Bronchial epithelial cell (primary cell): Measurements from ENCODE around the gene HERC2. TPM values are rescaled to one million over a fixed set of nuclear protein-coding genes. Genes with fewer than 3 reads are reported as not detected.

Experiments
- DNase-seq: peaks from one replicate; pipeline ENCODE4 v3.0.0-alpha.2; 2010; ENCODE audit warnings: low read depth
- FAIRE-seq: peaks from 2 replicates; lab custom pipeline; 2011; peaks lifted over from hg19 to GRCh38; lab: Jason Lieb, UNC
- H3K27me3 ChIP-seq: 2 replicates; pipeline ENCODE4 v1.5.1; 2011; ENCODE audit warnings: low read length; ENCODE audit not compliant: control insufficient read depth, insufficient read depth
- H3K36me3 ChIP-seq: 2 replicates; pipeline ENCODE4 v1.5.1; 2011; ENCODE audit warnings: low read length; ENCODE audit not compliant: control insufficient read depth, insufficient read depth
- H3K4me3 ChIP-seq: 2 replicates; pipeline ENCODE4 v1.5.1; 2011; ENCODE audit warnings: mild to moderate bottlenecking, low read depth, low read length, control low read depth
- total RNA-seq: library from RNA; depleted of rRNA; stranded (reverse); fragments of >200 nt; gene quantifications from 2 replicates; pipeline ENCODE4 v1.2.1, GENCODE V29; 2014
- TF ChIP-seq, protein P1 (sequence below): IDR thresholded peaks from 2 replicates; pipeline ENCODE4 v1.5.1; 2011; ENCODE audit warnings: mild to moderate bottlenecking, moderate library complexity, low read length, control low read depth, inconsistent platforms; ENCODE audit not compliant: insufficient read depth, severe bottlenecking

Gene HERC2
- total RNA-seq, 1 donor from 2014 or later, result 22.6 TPM

GRCh38 chr15:28107111-28107903, 214.7 kb downstream of the HERC2 start:
- TF ChIP-seq, protein P1, sequence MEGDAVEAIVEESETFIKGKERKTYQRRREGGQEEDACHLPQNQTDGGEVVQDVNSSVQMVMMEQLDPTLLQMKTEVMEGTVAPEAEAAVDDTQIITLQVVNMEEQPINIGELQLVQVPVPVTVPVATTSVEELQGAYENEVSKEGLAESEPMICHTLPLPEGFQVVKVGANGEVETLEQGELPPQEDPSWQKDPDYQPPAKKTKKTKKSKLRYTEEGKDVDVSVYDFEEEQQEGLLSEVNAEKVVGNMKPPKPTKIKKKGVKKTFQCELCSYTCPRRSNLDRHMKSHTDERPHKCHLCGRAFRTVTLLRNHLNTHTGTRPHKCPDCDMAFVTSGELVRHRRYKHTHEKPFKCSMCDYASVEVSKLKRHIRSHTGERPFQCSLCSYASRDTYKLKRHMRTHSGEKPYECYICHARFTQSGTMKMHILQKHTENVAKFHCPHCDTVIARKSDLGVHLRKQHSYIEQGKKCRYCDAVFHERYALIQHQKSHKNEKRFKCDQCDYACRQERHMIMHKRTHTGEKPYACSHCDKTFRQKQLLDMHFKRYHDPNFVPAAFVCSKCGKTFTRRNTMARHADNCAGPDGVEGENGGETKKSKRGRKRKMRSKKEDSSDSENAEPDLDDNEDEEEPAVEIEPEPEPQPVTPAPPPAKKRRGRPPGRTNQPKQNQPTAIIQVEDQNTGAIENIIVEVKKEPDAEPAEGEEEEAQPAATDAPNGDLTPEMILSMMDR, result no peak
- no peak for FAIRE-seq
- DNase-seq, result no peak
- no peaks in the 10 kb centered on the region for H3K27me3 ChIP-seq
- H3K4me3 ChIP-seq, result peak overlapping the region; percentile 39
- peaks cover 4% of the 10 kb centered on the region for H3K36me3 ChIP-seq

DNA sequence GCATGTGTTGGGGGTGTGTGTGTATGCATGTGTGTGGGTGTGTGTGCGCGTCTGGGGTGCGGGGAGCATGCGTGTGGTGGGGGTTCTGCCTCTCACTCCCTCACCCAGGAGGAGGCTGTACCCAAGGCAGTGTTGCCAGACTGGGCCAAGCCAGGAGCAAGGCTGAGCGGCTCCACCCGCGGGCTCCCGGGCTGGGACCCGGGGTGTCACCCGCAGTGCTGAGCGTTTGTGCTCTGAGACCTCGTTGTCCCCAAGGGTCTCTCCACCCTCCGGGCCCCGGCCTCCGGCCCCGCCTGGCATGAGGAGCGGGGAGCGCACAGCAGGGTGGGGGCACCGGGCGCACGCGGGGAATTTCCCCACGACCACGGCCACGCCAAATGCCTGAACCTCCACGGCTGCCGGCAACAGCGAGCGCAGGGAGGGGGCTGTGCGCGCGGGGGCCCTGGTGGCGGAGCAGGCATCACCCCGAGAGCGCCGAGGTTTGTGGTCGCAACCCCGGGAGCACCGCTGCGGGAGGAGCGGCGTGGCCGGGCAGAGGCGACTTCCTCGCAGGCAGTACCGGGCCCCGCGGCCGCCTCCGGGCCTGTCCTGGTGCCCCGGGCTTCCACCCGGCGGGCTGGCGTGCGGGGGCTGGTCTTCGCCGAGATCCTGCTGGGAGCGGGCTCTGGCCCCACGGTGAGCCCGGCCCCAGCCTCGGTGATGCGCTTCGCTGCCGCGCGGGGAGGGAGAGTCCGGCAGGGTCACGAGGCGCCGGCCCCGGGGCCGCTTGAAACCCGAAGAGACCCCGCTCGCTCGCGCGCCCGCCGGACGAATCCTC, 215.5 kb downstream of the HERC2 start:
- no peak for FAIRE-seq
- TF ChIP-seq, protein P1, result no peak
- no peak for DNase-seq
- Histone ChIP-seq H3K36me3 (peaks cover 1% of the 10 kb centered on the region), H3K4me3 (peak overlapping the region; percentile 39), H3K27me3 (no peaks in the 10 kb centered on the region)

DNA sequence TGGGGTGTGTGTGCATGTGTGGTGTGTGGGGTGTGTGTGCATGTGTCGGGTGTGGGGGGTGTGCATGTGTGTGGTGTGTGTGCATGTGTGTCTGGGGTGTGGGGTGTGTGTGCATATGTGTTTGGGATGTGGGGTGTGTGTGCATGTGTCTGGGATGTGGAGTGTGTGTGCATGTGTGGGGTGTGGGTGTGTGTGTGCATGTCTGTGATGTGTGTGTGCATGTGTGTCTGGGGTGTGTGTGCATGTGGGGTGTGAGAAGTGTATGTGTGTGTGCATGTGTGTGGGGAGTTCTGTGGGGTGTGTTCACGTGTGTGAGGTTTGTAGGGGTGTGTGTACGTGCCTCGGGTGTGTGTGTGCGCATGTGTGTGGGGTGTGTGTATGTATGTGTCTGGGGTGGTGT, 216.2 kb downstream of the HERC2 start:
- DNase-seq, result no peak
- TF ChIP-seq, protein P1, result no peak
- Histone ChIP-seq H3K27me3 (no peaks in the 10 kb centered on the region), H3K36me3 (no peaks in the 10 kb centered on the region), H3K4me3 (no peak overlapping the region)
- peak; percentile 98 for FAIRE-seq

GRCh38 chr15:28105224-28105791, 216.7 kb downstream of the HERC2 start:
- H3K36me3 ChIP-seq, result no peaks in the 10 kb centered on the region
- DNase-seq (no peak), FAIRE-seq (no peak)
- TF ChIP-seq, protein P1, result no peak
- no peaks in the 10 kb centered on the region for H3K27me3 ChIP-seq
- H3K4me3 ChIP-seq, result no peak overlapping the region

GRCh38 chr15:28104326-28104725, 217.7 kb downstream of the HERC2 start:
- FAIRE-seq (no peak), DNase-seq (no peak)
- no peak overlapping the region for H3K4me3 ChIP-seq
- H3K36me3 ChIP-seq, result no peaks in the 10 kb centered on the region
- TF ChIP-seq, protein P1, result no peak
- H3K27me3 ChIP-seq, result no peaks in the 10 kb centered on the region
